Esophagus muscularis mucosa (tissue), 3 donors: ENCODE results near the gene MED29.

ENCODE experiments used
- EP300 ChIP-seq: sonication (generic); formaldehyde crosslinking; IDR thresholded peaks from one replicate; pipeline ENCODE4 v1.6.1; 2017; ENCODE audit warnings: antibody characterized with exemption
- TF ChIP-seq, protein P1 (sequence below), 3 experiments: fragments of 200-600 bp in 2 of 3; fragments of 450-650 bp in 1 of 3; sonication (generic) in 2 of 3; IDR thresholded peaks; one replicate each; pipeline ENCODE4 v1.5.1; 2017 to 2019; ENCODE audit warnings: antibody characterized with exemption in 3 of 3, mild to moderate bottlenecking in 2 of 3, moderate library complexity in 1 of 3

DNA sequence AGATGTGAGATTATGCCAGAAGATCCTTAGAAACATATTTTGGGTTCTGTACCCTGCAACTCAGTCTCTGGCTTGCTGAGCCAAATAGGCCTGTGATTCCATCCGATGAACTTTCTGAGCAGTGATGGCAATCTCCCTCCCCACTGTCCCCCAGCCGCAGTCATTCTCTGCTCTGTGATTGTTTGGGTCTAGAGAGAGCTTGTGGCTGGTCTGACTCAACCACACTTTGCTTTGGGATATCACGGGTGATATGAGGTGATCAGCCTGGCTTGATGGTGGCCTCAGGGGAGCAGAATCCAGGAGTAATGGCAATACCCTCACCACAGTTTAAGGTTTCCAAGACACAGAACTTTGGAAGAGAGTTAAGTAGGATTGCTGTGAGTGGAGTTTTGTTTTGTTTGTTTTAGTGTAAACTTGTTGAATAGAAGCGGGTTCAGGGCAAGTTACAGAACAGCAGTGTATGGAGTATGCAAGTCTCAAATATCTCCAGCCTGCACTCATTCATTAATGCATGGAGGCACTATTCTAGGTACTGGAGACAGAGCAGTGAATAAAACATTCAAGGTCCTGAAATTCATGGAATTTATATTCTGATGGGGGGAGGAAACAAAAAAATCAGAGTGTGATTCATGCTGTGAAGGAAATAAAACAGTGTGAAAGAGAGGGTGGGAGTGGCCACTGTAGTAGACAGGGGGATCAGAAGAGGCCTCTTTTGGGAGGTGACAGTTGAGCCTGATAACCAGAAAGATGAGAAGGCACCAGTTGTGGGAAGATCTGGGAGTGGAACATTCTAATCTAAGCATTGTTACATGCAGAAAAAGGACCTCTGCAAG, 43.6 kb upstream of the MED29 start:
- TF ChIP-seq, protein P1, sequence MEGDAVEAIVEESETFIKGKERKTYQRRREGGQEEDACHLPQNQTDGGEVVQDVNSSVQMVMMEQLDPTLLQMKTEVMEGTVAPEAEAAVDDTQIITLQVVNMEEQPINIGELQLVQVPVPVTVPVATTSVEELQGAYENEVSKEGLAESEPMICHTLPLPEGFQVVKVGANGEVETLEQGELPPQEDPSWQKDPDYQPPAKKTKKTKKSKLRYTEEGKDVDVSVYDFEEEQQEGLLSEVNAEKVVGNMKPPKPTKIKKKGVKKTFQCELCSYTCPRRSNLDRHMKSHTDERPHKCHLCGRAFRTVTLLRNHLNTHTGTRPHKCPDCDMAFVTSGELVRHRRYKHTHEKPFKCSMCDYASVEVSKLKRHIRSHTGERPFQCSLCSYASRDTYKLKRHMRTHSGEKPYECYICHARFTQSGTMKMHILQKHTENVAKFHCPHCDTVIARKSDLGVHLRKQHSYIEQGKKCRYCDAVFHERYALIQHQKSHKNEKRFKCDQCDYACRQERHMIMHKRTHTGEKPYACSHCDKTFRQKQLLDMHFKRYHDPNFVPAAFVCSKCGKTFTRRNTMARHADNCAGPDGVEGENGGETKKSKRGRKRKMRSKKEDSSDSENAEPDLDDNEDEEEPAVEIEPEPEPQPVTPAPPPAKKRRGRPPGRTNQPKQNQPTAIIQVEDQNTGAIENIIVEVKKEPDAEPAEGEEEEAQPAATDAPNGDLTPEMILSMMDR (IDR thresholded peaks at IDR 0.05): no peak
- TF ChIP-seq EP300: no peak
